Ishikawa (cell line): ENCODE measurements around the gene ZDHHC1.

Experiments
- CEBPB ChIP-seq: IDR thresholded peaks from 2 replicates; pipeline ENCODE4 v1.6.1; 2012
- CREB1 ChIP-seq: IDR thresholded peaks from 2 replicates; pipeline ENCODE4 v1.6.1; 2012; ENCODE audit warnings: low read depth
- EGR1 ChIP-seq: IDR thresholded peaks from 2 replicates; pipeline ENCODE4 v1.6.1; 2012
- EP300 ChIP-seq: IDR thresholded peaks from 2 replicates; pipeline ENCODE4 v1.6.1; 2012; ENCODE audit warnings: borderline replicate concordance
- FOXM1 ChIP-seq: IDR thresholded peaks from 2 replicates; pipeline ENCODE4 v1.6.1; 2012; ENCODE audit warnings: low read depth, borderline replicate concordance
- NFIC ChIP-seq: IDR thresholded peaks from 2 replicates; pipeline ENCODE4 v1.6.1; 2012
- RAD21 ChIP-seq: IDR thresholded peaks from 2 replicates; pipeline ENCODE4 v1.6.1; 2012; ENCODE audit warnings: low read depth
- TAF1 ChIP-seq: IDR thresholded peaks from 2 replicates; pipeline ENCODE4 v1.6.1; 2012; ENCODE audit warnings: low read depth, mild to moderate bottlenecking
- TCF12 ChIP-seq: IDR thresholded peaks from 2 replicates; pipeline ENCODE4 v1.6.1; 2012; ENCODE audit warnings: low read depth
- TEAD4 ChIP-seq: IDR thresholded peaks from 2 replicates; pipeline ENCODE4 v1.6.1; 2012
- YY1 ChIP-seq: IDR thresholded peaks from 2 replicates; pipeline ENCODE4 v1.6.1; 2012; ENCODE audit warnings: low read depth
- ZBTB7A ChIP-seq: IDR thresholded peaks from 2 replicates; pipeline ENCODE4 v1.6.1; 2012; ENCODE audit warnings: low read depth
- TF ChIP-seq, protein P1 (sequence below): IDR thresholded peaks from 2 replicates; pipeline ENCODE4 v1.6.1; 2012
- TF ChIP-seq, protein P2 (sequence below): IDR thresholded peaks from 2 replicates; pipeline ENCODE4 v1.6.1; 2012; ENCODE audit warnings: low read depth, mild to moderate bottlenecking
- TF ChIP-seq, protein P3 (sequence below): IDR thresholded peaks from 2 replicates; pipeline ENCODE4 v1.6.1; 2012

The ZDHHC1 gene

DNA sequence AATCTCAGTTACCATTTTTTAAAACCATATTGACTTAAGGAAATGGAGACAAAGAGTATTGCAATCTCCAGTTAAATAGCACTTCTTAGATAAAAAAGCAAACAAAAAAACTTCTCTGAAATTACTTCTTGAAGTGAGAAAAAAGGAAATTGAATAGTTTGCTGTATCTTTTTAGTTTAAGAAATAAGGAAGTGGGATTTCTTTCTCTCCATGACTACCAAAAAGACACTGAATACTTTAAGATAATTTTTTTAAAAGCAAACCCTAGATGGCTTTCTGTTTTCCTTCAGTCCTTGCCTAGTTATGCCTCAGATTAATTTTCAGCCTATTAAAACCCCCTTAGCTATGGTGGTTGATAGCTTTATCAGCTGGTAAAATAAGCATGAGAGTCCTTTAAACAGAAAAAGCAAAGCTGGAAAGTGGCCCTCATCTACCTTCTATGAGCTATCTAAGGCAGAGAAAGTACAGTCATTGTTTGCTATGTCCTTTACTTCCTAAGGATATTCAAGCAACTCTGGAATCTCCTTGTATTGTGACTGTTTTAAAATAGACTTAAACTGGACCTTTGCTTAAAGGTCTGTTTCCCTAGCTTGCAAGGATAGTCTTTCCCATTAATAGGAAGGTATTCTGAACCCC is 51.6 kb downstream of the ZDHHC1 start:
- no peak for TF ChIP-seq ZBTB7A

DNA sequence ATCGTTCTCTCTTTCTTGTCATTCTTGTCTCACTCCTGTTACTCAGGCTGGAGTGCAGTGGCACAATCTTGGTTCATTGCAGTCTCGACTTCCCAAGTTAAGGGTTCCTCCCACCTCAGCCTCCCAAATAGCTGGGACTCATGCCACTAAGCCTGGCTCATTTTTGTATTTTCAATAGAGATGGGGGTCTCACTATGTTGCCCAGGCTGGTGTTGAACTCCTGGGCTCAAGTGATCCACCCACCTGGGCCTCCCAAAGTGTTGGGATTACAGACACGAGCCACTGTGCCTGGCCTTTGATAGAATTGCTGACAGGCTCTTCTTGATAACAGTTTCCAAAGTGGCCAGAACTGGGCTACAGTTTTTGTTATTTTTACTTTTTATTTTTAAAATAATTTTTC is 55.2 kb downstream of the ZDHHC1 start:
- TF ChIP-seq CEBPB (no peak), TEAD4 (no peak), RAD21 (no peak), ZBTB7A (no peak), NFIC (no peak), TCF12 (no peak), EP300 (no peak), CREB1 (no peak)

DNA sequence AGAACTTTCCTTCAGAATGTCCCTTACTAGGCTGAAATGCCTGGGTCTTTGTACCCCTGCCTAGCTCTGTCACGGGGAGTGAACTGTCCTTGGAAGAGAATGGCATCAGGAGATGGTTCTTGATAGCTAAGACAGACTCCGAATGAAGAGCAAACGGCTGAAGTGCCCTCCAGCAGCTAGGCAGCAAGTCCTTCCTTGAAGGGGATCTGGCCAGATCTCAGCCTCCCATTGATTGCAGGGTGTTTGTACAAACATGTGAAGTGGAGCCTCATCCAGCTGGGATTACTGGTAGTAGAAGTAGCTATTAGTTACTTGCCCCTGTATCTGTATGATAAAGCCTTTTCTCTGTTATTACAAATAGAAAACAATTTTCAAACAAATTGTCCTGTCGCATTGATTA is 58.7 kb downstream of the ZDHHC1 start:
- TF ChIP-seq CEBPB (no peak), NFIC (no peak), ZBTB7A (no peak), TEAD4 (no peak), EP300 (no peak)
- TF ChIP-seq, protein P1, sequence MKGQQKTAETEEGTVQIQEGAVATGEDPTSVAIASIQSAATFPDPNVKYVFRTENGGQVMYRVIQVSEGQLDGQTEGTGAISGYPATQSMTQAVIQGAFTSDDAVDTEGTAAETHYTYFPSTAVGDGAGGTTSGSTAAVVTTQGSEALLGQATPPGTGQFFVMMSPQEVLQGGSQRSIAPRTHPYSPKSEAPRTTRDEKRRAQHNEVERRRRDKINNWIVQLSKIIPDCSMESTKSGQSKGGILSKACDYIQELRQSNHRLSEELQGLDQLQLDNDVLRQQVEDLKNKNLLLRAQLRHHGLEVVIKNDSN, result no peak
- TF ChIP-seq, protein P2, sequence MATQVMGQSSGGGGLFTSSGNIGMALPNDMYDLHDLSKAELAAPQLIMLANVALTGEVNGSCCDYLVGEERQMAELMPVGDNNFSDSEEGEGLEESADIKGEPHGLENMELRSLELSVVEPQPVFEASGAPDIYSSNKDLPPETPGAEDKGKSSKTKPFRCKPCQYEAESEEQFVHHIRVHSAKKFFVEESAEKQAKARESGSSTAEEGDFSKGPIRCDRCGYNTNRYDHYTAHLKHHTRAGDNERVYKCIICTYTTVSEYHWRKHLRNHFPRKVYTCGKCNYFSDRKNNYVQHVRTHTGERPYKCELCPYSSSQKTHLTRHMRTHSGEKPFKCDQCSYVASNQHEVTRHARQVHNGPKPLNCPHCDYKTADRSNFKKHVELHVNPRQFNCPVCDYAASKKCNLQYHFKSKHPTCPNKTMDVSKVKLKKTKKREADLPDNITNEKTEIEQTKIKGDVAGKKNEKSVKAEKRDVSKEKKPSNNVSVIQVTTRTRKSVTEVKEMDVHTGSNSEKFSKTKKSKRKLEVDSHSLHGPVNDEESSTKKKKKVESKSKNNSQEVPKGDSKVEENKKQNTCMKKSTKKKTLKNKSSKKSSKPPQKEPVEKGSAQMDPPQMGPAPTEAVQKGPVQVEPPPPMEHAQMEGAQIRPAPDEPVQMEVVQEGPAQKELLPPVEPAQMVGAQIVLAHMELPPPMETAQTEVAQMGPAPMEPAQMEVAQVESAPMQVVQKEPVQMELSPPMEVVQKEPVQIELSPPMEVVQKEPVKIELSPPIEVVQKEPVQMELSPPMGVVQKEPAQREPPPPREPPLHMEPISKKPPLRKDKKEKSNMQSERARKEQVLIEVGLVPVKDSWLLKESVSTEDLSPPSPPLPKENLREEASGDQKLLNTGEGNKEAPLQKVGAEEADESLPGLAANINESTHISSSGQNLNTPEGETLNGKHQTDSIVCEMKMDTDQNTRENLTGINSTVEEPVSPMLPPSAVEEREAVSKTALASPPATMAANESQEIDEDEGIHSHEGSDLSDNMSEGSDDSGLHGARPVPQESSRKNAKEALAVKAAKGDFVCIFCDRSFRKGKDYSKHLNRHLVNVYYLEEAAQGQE, result no peak
- TF ChIP-seq, protein P3, sequence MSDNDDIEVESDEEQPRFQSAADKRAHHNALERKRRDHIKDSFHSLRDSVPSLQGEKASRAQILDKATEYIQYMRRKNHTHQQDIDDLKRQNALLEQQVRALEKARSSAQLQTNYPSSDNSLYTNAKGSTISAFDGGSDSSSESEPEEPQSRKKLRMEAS, result no peak

DNA sequence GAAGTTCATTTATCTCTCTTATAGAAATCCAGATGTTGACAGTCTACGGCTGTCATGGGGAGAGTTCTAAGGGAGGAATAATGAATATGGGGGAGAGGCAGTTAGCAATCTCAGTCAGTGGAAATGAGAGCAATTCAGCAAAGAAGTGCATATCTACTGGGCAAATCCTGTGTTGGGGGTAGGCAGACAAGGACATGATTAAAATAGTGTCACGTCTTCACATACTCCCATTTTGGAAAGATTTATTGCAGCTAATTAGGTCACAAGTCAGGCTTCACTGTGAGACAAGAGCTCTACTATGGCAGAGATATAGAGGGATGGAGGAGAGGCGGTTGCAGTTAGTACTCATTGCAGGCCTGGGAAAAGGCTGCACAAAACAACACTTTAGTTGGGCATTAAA is 59.9 kb downstream of the ZDHHC1 start:
- TF ChIP-seq, protein P3, result no peak
- no peak for TF ChIP-seq EGR1

DNA sequence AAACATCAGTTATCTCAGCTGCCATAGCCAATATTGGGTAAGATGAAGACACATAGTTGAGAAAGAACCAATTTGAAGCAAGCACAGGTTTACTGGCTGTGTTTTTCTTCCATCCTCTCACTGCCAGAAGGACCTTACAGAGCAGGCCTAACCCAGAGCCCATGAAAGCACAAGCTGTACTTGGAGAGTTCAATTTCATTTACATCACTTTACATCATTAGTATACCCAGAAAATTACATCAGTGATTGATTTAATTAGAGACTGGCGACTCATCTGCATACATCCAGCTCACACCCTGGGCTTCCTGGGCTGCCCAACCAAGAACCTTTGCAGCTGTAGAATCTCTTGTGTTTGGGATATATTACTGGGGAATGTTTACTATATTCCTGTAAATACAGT is 66.0 kb downstream of the ZDHHC1 start:
- TF ChIP-seq RAD21, result no peak
- TF ChIP-seq NFIC, result no peak
- TF ChIP-seq CEBPB, result no peak
- no peak for TF ChIP-seq CREB1
- TF ChIP-seq, protein P2, result no peak
- TF ChIP-seq TCF12, result no peak
- TF ChIP-seq YY1, result no peak
- no peak for TF ChIP-seq TAF1
- TF ChIP-seq, protein P3, result no peak
- no peak for TF ChIP-seq FOXM1
- TF ChIP-seq ZBTB7A, result no peak
- TF ChIP-seq, protein P1, result no peak
- TF ChIP-seq EP300, result no peak
- TF ChIP-seq EGR1, result no peak
- no peak for TF ChIP-seq TEAD4

DNA sequence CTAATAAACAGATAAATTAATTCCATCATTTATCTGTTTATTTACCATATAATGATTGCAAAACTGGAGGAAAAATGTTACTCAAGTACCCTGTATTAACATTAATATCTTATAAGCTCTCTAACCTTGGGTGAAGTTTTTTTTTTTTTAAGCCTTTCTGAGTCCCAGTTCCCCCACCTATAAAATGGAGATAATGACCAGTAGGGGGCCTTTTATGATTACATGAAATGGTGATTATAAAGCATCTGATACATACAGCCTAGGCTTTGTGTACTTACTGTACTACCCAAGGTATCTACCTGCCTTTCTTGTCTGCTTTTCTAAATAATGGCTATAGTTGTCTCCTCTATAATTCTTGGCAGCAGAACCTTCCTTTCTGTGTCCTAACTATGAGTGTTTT is 67.1 kb downstream of the ZDHHC1 start:
- TF ChIP-seq RAD21 (peak; percentile 33), CEBPB (no peak), NFIC (no peak)
- TF ChIP-seq, protein P3, result no peak

DNA sequence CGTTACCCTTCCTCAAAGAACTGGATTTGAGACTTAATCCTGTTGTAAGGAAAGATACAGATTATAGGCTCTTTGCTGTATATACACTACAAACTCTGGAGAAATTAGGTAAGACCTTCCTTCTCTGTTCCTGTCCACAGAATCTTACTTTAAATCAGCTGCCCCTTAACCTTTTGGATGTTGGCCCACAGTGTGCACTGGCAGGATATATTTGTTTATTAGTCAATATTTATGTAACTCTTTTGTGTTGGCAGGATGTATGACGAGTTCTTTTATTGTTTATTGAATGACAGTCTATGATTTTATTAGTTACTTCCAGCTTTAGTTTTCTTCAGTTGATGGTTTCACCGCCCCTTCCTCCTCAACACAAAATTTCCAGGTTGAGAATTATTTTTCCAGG is 69.9 kb downstream of the ZDHHC1 start:
- TF ChIP-seq RAD21 (no peak), EGR1 (no peak), TAF1 (no peak), FOXM1 (no peak), CEBPB (no peak), CREB1 (no peak), NFIC (no peak), TCF12 (no peak), TEAD4 (no peak)
- TF ChIP-seq, protein P2, result no peak
- TF ChIP-seq, protein P1, result no peak
